ENCODE data around the gene DMTF1.

The DMTF1 gene

GRCh38 chr7:87188930-87189329 is 36.7 kb downstream of the DMTF1 start:
- H3K14ac ChIP-seq (ENCODE audit: low read length), result no peak overlapping the region
- H2AK5ac ChIP-seq (ENCODE audit: low read depth, low read length), result no peak overlapping the region
- H3K4me3 ChIP-seq (ENCODE audit: low read length in 2 of 2), result no peak overlapping the region
- DNase-seq (ENCODE audit: low spot score), result no peak
- no peak overlapping the region for H2BK120ac ChIP-seq (ENCODE audit: low read depth, low read length)
- no peak overlapping the region for H3K27ac ChIP-seq (replicated peaks; ENCODE audit: low read length)
- H4K8ac ChIP-seq (ENCODE audit: low read depth, low read length), result no peak overlapping the region
- no peaks in the 10 kb centered on the region for H3K4me1 ChIP-seq (ENCODE audit: control insufficient read depth in 2 of 2, insufficient read depth in 1 of 2, low read depth in 1 of 2, low read length in 2 of 2)
- H2BK5ac ChIP-seq (ENCODE audit: low read length), result no peak overlapping the region
- H2BK15ac ChIP-seq (ENCODE audit: low read length), result no peak overlapping the region
- no peaks in the 10 kb centered on the region for H3K9me3 ChIP-seq (replicated peaks in 1 of 2; ENCODE audit: control insufficient read depth in 2 of 2, insufficient read depth in 1 of 2, low read depth in 1 of 2, low read length in 2 of 2)
- H3K27me3 ChIP-seq (ENCODE audit: control insufficient read depth in 3 of 3, insufficient read depth in 3 of 3, low read depth in 1 of 3, low read length in 3 of 3), result no peaks in the 10 kb centered on the region
- H3K4ac ChIP-seq (ENCODE audit: low read length), result no peak overlapping the region
- H2BK12ac ChIP-seq (ENCODE audit: low read length), result no peak overlapping the region
- no peak overlapping the region for H3K18ac ChIP-seq (ENCODE audit: low read length)
- no peak overlapping the region for H3K4me2 ChIP-seq (ENCODE audit: insufficient read depth, low read length, poor library complexity, severe bottlenecking)
- H3K79me1 ChIP-seq (ENCODE audit: low read depth, low read length), result no peaks in the 10 kb centered on the region
- no peak overlapping the region for H3K23ac ChIP-seq (ENCODE audit: low read depth, low read length, poor library complexity)
- H3K36me3 ChIP-seq (replicated peaks in 1 of 2; ENCODE audit: control insufficient read depth in 2 of 2, insufficient read depth in 2 of 2, low read length in 2 of 2), result peaks cover 29 to 100% of the 10 kb centered on the region in 2 donors
- no peak overlapping the region for H4K91ac ChIP-seq (ENCODE audit: low read depth, low read length, poor library complexity)
- H2AFZ ChIP-seq (ENCODE audit: low read length), result no peak overlapping the region
- no CpG with 5 or more reads among the region's 2 CpGs for WGBS, 2 donors (ENCODE audit: extremely low coverage in 2 of 2, insufficient read length in 2 of 2, insufficient replicate concordance in 1 of 2)
- H3K9ac ChIP-seq (ENCODE audit: low read depth, low read length, poor library complexity), result no peak overlapping the region

GRCh38 chr7:87190783-87191182 is 38.5 kb downstream of the DMTF1 start:
- DNase-seq (ENCODE audit: low spot score), result no peak
- WGBS, 2 donors (ENCODE audit: extremely low coverage in 2 of 2, insufficient read length in 2 of 2, insufficient replicate concordance in 1 of 2), result no CpG with 5 or more reads among the region's 3 CpGs
- Histone ChIP-seq H2BK15ac (ENCODE audit: low read length) (no peak overlapping the region), H3K23ac (ENCODE audit: low read depth, low read length, poor library complexity) (no peak overlapping the region), H2BK120ac (ENCODE audit: low read depth, low read length) (no peak overlapping the region), H3K18ac (ENCODE audit: low read length) (no peak overlapping the region), H3K4me2 (ENCODE audit: insufficient read depth, low read length, poor library complexity, severe bottlenecking) (no peak overlapping the region), H3K9me3 (replicated peaks in 1 of 2; ENCODE audit: control insufficient read depth in 2 of 2, insufficient read depth in 1 of 2, low read depth in 1 of 2, low read length in 2 of 2) (no peaks in the 10 kb centered on the region), H3K4me1 (ENCODE audit: control insufficient read depth in 2 of 2, insufficient read depth in 1 of 2, low read depth in 1 of 2, low read length in 2 of 2) (no peaks in the 10 kb centered on the region), H3K4ac (ENCODE audit: low read length) (no peak overlapping the region), H3K79me1 (ENCODE audit: low read depth, low read length) (no peaks in the 10 kb centered on the region), H2BK12ac (ENCODE audit: low read length) (no peak overlapping the region), H3K4me3 (ENCODE audit: low read length in 2 of 2) (no peak overlapping the region), H2AFZ (ENCODE audit: low read length) (no peak overlapping the region), H4K91ac (ENCODE audit: low read depth, low read length, poor library complexity) (no peak overlapping the region), H3K36me3 (replicated peaks in 1 of 2; ENCODE audit: control insufficient read depth in 2 of 2, insufficient read depth in 2 of 2, low read length in 2 of 2) (peaks cover 30 to 100% of the 10 kb centered on the region in 2 donors), H3K9ac (ENCODE audit: low read depth, low read length, poor library complexity) (no peak overlapping the region), H2BK5ac (ENCODE audit: low read length) (no peak overlapping the region), H4K8ac (ENCODE audit: low read depth, low read length) (no peak overlapping the region), H2AK5ac (ENCODE audit: low read depth, low read length) (no peak overlapping the region), H3K27me3 (ENCODE audit: control insufficient read depth in 3 of 3, insufficient read depth in 3 of 3, low read depth in 1 of 3, low read length in 3 of 3) (no peaks in the 10 kb centered on the region), H3K27ac (replicated peaks; ENCODE audit: low read length) (no peak overlapping the region), H3K14ac (ENCODE audit: low read length) (no peak overlapping the region)

GRCh38 chr7:87192784-87193487 is 40.7 kb downstream of the DMTF1 start:
- Histone ChIP-seq H2BK15ac (ENCODE audit: low read length) (no peak overlapping the region), H4K8ac (ENCODE audit: low read depth, low read length) (no peak overlapping the region), H3K4me1 (ENCODE audit: control insufficient read depth in 2 of 2, insufficient read depth in 1 of 2, low read depth in 1 of 2, low read length in 2 of 2) (no peaks in the 10 kb centered on the region), H3K27me3 (ENCODE audit: control insufficient read depth in 3 of 3, insufficient read depth in 3 of 3, low read depth in 1 of 3, low read length in 3 of 3) (no peaks in the 10 kb centered on the region), H4K91ac (ENCODE audit: low read depth, low read length, poor library complexity) (no peak overlapping the region), H2BK5ac (ENCODE audit: low read length) (no peak overlapping the region), H3K14ac (ENCODE audit: low read length) (no peak overlapping the region), H3K9me3 (replicated peaks in 1 of 2; ENCODE audit: control insufficient read depth in 2 of 2, insufficient read depth in 1 of 2, low read depth in 1 of 2, low read length in 2 of 2) (no peaks in the 10 kb centered on the region), H3K79me1 (ENCODE audit: low read depth, low read length) (no peaks in the 10 kb centered on the region), H2BK120ac (ENCODE audit: low read depth, low read length) (no peak overlapping the region), H3K4me3 (ENCODE audit: low read length in 2 of 2) (no peak overlapping the region), H3K36me3 (replicated peaks in 1 of 2; ENCODE audit: control insufficient read depth in 2 of 2, insufficient read depth in 2 of 2, low read length in 2 of 2) (peaks cover 25 to 100% of the 10 kb centered on the region in 2 donors), H2BK12ac (ENCODE audit: low read length) (no peak overlapping the region), H2AFZ (ENCODE audit: low read length) (no peak overlapping the region), H3K4ac (ENCODE audit: low read length) (no peak overlapping the region), H3K27ac (replicated peaks; ENCODE audit: low read length) (no peak overlapping the region), H3K18ac (ENCODE audit: low read length) (no peak overlapping the region), H3K23ac (ENCODE audit: low read depth, low read length, poor library complexity) (no peak overlapping the region), H3K9ac (ENCODE audit: low read depth, low read length, poor library complexity) (no peak overlapping the region), H3K4me2 (ENCODE audit: insufficient read depth, low read length, poor library complexity, severe bottlenecking) (no peak overlapping the region), H2AK5ac (ENCODE audit: low read depth, low read length) (no peak overlapping the region)
- no peak for DNase-seq (ENCODE audit: low spot score)
- WGBS, 2 donors (ENCODE audit: extremely low coverage in 2 of 2, insufficient read length in 2 of 2, insufficient replicate concordance in 1 of 2), result no CpG with 5 or more reads among the region's 6 CpGs

DNA sequence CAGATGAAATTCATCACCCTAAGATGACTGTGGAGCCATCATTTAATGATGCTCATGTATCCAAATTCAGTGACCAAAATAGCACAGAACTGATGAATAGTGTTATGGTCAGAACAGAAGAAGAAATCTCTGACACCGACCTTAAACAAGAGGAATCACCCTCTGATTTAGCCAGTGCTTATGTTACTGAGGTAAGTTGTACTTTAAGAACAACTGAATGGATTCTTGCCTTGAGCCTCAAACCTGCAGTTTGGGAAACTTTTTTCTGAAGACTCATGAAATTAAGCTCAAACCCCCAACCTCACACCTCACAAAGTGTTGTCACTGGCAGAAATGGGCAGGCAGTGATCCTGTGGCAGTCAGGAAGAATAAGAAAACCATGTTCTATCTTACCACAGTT is 41.7 kb downstream of the DMTF1 start:
- no peaks in the 10 kb centered on the region for H3K9me3 ChIP-seq (replicated peaks in 1 of 2; ENCODE audit: control insufficient read depth in 2 of 2, insufficient read depth in 1 of 2, low read depth in 1 of 2, low read length in 2 of 2)
- no peak overlapping the region for H2BK12ac ChIP-seq (ENCODE audit: low read length)
- H3K27me3 ChIP-seq (ENCODE audit: control insufficient read depth in 3 of 3, insufficient read depth in 3 of 3, low read depth in 1 of 3, low read length in 3 of 3), result no peaks in the 10 kb centered on the region
- no CpG with 5 or more reads among the region's 1 CpG for WGBS, 2 donors (ENCODE audit: extremely low coverage in 2 of 2, insufficient read length in 2 of 2, insufficient replicate concordance in 1 of 2)
- H3K9ac ChIP-seq (ENCODE audit: low read depth, low read length, poor library complexity), result no peak overlapping the region
- no peak overlapping the region for H2BK120ac ChIP-seq (ENCODE audit: low read depth, low read length)
- H4K8ac ChIP-seq (ENCODE audit: low read depth, low read length), result no peak overlapping the region
- no peak overlapping the region for H3K27ac ChIP-seq (replicated peaks; ENCODE audit: low read length)
- H2AK5ac ChIP-seq (ENCODE audit: low read depth, low read length), result no peak overlapping the region
- no peak overlapping the region for H2BK5ac ChIP-seq (ENCODE audit: low read length)
- H3K14ac ChIP-seq (ENCODE audit: low read length), result no peak overlapping the region
- H3K79me1 ChIP-seq (ENCODE audit: low read depth, low read length), result no peaks in the 10 kb centered on the region
- H3K4me1 ChIP-seq (ENCODE audit: control insufficient read depth in 2 of 2, insufficient read depth in 1 of 2, low read depth in 1 of 2, low read length in 2 of 2), result no peaks in the 10 kb centered on the region
- no peak overlapping the region for H2AFZ ChIP-seq (ENCODE audit: low read length)
- peaks cover 24 to 100% of the 10 kb centered on the region in 2 donors for H3K36me3 ChIP-seq (replicated peaks in 1 of 2; ENCODE audit: control insufficient read depth in 2 of 2, insufficient read depth in 2 of 2, low read length in 2 of 2)
- H4K91ac ChIP-seq (ENCODE audit: low read depth, low read length, poor library complexity), result no peak overlapping the region
- H3K18ac ChIP-seq (ENCODE audit: low read length), result no peak overlapping the region
- H3K4ac ChIP-seq (ENCODE audit: low read length), result no peak overlapping the region
- H2BK15ac ChIP-seq (ENCODE audit: low read length), result no peak overlapping the region
- no peak overlapping the region for H3K23ac ChIP-seq (ENCODE audit: low read depth, low read length, poor library complexity)
- no peak for DNase-seq (ENCODE audit: low spot score)
- H3K4me2 ChIP-seq (ENCODE audit: insufficient read depth, low read length, poor library complexity, severe bottlenecking), result no peak overlapping the region
- no peak overlapping the region for H3K4me3 ChIP-seq (ENCODE audit: low read length in 2 of 2)
